Islet of Langerhans (tissue), 1 donor: ENCODE results near the gene RPL29.

ENCODE experiments used
- FAIRE-seq: peaks from one replicate; lab custom pipeline; 2011; peaks lifted over from hg19 to GRCh38; lab: Jason Lieb, UNC

The RPL29 gene

DNA sequence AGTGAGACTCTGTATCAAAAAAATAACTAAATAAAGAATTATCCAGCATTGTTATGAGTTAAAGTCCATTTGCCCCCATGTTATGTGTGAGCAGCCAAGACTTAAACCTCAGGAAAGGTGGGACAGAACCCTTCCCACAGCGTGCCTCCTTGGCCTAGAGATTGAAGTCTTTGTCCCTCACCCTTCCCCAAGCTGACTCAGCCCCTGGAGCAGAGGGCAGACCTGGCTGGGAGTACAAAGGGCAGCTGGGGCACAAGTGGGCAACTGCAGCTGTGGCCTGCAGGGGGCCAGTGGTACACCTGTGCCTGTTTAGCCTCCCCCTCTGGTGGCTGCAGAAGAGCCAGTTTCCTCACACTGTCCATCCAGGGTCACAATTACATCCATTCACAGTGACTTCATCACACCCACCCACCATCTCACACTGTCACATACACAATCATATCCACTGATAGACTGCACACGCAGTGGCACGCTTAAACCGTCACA, 13.3 kb downstream of the RPL29 start:
- FAIRE-seq: no peak

GRCh38 chr3:51980253-51980652, 15.4 kb downstream of the RPL29 start:
- no peak for FAIRE-seq

DNA sequence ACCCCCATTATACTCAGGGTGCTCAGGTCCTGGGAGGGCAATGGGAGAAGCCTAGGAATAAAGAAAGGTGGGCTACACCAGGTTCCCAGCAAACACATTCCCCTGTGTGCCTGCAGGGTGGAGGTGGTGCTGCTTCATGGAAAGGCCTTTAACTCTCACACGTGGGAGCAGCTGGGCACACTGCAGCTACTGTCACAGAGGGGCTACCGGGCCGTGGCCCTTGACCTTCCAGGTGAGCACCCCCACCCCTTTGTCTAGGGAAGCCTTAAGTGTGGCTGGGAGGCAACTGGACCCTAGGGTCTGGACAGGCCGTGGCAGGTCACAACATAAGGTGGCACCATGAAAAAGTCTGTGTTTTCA, 17.6 kb downstream of the RPL29 start:
- no peak for FAIRE-seq

GRCh38 chr3:51977446-51978142, 18.1 kb downstream of the RPL29 start:
- no peak for FAIRE-seq

GRCh38 chr3:51975852-51976549, 19.7 kb downstream of the RPL29 start:
- FAIRE-seq: no peak

GRCh38 chr3:51974963-51975851, 20.5 kb downstream of the RPL29 start, which contains the start of gene ABHD14A:
TSS of gene ABHD14A (plus strand) at chr3:51975064. CDS start at chr3:51975136, 72 bp downstream.
- no peak for FAIRE-seq

DNA sequence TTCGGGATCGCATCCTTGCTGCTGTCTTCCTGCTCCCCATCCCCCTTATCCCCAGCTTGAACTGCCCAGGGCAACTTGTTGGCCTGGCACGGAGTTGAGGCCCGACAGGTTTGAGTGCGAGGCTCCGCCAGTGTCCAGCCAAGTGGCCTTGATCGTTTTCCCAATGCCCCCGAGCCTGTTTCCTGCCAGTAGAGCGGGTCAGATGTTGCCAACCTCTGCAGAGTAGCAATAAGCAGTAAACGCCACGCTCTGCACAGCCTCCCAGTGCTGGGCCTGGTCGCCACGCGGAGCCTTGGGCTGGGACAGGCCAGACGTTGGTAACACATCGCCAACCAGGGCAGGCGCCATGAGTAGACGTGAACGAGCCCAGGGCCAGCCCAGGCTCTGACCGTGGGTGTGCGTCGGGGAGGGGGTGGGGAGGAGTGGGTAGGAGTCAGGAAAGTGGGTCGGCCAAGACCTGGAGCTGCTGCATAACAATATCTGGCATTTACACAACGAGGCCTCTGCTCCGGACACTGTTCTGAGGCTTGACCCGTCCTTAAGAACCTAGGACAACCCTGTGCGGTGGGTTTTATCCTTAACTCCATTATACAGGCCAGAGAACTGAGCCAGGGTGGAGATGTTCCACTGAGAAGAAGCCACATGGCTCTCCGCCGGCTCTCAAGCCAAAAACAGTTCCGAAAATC, 21.3 kb downstream of the RPL29 start:
- FAIRE-seq: no peak

DNA sequence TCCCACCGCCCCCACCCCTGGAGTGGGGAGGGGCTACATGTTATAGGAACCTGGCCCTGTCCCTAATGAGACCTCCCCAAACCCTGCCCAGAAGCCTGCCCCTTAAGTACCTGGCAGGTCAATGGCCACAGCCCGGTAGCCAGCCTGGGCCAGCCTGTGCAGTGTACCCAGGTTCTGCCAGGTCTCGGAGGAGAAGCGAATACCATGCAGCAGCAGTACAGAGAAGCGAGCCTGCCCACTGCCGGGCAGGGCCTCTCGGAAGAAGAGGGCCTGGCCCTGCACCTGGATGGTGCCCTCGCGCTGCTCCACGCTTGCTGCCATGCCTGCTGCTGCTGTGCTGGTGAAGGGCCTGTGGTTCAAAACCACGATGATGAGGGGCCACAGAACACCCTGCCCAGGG, 24.3 kb downstream of the RPL29 start:
- no peak for FAIRE-seq

DNA sequence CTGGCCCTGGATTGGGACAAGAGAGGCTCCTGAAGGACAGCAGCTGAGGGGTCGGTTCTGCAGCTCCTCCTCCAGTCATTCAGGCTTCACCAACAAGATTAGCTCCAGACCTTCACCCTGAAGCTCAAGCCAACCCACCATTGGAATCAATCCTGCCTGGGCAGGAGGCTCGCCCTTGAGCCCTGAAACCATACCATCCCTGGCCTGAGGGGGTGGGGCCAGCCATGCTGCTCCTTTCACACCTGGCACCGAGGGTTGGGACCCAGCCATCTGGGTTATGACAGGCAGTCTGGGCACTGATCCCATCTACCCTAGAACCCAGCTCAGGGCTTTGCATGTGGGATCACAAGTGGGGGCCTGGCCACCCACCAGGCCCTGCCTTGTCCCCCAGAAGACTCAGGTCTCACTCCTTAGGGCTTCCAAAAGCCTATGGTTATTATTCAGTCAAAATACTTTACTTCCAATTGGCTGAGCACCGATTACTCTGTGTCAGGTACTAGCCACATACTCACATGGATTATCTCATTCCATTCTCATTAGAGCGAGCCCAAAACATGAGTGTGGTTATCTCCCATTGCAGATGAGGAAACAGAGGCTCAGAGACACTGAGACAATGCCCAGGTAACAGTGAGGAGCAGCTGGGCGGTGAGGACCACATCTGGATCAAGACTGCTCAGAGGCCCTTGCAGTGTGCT, 24.9 kb downstream of the RPL29 start:
- FAIRE-seq: no peak

DNA sequence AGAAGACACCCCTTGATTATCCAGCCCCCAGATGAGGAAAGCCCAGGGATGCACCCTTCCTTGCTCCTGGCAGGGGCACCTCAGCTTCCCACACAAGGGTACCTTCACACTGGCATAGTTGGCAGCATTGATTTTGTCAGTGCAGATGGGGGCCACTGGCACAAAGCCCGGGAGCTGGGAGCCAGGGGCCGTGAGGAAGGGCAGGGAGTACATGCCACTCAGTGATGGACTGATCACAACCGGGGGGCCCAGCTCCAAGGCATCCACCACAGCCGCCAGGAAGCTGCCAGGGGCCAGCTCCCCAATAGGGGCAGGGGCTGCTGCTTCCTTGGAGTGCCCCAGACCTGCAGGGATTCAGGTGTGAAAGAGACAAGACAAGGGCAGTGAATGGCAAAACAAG, 25.9 kb downstream of the RPL29 start:
- FAIRE-seq: no peak

DNA sequence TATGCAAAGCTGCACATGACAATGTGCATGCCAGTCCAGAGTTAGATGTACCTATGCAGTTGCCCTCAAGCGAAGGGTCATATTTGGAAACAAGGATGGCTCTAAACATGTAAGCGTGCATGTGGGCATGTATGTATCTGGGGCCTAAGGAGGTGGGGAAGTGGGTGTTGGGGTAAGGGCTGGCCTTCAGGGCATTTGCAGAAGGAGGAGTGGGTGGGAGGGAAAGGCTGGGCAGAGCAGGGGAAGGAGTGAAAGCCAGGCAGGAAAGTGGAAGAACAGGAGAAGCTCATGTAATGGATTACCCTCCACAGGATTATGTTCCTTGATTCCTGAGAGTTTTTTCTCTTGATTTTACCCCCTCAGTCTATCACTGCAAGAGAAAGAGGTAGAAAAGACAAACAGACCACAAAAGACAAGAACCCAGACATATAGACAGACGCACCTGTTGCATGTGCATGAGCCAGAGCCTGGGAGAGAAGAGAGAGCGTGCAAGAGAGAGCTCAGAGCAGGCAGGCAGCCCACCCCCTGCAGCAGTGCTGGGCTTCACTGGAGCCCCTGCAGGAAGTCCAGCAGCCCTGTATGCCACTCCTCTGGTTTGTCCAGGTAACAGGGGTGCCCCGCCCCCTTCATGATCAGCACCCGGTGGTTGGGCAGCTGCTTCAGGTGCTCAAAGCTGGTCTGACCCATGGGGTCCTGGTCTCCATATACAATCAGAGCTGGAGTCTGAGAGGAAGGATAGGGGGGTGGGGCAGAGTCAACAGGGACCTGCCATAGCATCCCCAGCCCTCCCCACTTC, 26.6 kb downstream of the RPL29 start:
- no peak for FAIRE-seq

GRCh38 chr3:51968170-51968775, 27.4 kb downstream of the RPL29 start:
- no peak for FAIRE-seq

DNA sequence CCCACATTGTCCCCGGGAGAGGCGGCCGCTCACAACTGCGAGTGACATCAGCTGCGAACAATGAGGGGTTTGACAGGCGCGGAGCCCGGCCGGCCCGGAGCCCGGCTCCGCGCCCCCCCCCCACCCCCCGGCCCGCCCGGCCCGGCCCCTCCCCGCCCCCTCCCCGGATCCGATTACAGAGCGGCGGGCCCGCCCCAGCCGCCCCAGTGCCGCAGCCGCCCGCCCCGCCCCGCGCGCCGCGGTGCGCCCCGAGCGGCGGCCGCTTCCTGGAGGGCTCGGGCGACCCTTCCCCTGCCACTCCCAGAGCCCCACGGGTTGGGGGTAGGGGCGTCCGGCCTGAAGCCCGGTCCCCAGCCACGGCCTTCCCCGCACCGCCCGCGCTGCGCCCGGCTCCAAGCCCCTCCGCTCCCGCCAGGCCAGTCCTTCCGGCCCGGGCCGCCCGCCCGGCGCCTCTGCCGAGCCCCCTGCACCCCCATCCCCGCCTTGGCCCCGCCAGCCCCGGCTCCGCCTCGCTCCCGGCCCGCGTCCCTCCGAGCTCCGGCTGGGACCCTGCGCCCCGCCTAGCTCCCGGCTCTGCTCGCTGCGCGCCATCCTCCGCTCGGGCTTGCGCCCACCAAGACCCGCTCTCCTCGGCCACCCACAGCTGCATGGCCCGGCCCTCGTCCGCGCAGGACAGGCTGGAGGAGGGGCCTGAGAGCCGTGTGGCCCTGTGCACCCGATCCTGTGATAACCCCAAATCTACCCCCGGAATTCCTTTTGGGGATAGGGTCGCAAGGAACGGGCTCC, 28.1 kb downstream of the RPL29 start, which contains the start of gene PCBP4:
TSS of gene PCBP4 (minus strand) at position 71 of the 786 bp plus-strand sequence. CDS start 6,214 bp downstream, outside the sequence.
- FAIRE-seq: no peak

DNA sequence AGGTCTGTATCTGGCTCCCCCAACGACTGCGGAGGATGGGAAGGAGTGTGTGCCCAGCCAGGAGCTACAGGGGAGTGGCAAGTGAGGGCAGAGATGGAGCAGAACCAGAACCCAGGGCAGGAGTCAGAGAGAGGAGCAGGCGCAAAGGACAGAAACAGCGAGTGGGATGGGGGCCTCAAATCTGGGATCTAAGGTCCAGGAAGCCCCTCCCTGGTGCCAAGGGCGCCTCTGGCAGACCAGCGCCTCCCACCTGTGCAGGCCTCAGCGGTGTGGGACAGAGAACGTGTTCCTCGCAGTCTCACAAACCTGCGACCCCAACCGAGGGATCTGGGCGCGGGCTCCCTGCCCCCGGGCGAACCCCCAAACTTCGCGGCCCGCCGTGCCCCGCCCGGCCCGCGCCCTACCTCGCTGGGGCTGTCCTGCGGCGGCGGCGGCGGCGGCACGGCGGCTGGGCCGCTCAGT, 28.7 kb downstream of the RPL29 start:
- FAIRE-seq: no peak

GRCh38 chr3:51966486-51966885, 29.2 kb downstream of the RPL29 start:
- FAIRE-seq: no peak

GRCh38 chr3:51966016-51966415, 29.7 kb downstream of the RPL29 start:
- no peak for FAIRE-seq

- FAIRE-seq: no peak
Observed at GRCh38 chr3:51964521-51964920, 31.2 kb downstream of the RPL29 start.

DNA sequence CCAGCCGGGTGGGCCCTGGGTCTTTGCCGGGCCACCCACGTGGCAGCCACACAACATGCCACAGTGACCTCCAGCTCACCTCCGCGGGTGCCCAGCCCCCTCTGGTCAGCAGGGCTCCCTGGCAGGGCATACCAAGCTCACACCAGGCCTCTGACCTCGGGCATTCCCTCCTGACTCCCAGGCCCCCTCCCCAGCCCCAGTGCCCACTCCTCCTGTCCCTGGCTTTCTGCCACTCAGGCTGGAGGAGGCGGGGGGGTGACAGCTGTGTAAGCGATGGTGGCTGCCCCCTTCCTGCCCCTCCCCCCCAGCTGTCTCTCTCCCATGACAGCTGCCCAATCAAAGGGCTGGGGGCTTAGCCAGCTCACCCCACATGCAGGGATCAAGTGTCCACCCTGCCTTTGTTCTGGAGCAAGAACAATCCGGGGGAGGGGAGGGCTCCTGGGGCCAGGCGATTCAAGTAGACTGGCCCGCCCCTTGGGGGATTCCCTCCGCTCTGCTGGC, 31.7 kb downstream of the RPL29 start:
- no peak for FAIRE-seq
